CD4-positive, alpha-beta T cell (primary cell): ENCODE data around the gene COL11A1. TPM values are rescaled to one million over a fixed set of nuclear protein-coding genes. Genes with fewer than 3 reads are reported as not detected.

Experiments used
- ATAC-seq: fragments of 200-7000 bp; cut with Tn5 transposase; one replicate; pipeline ENCODE4 v1.10.0; 2022; ENCODE audit warnings: mild to moderate bottlenecking; ENCODE audit not compliant: poor library complexity
- CTCF ChIA-PET: fragments of 350-600 bp; sonication (Branson Sonifier 250); formaldehyde crosslinking; loops from one replicate; lab custom pipeline; 2021; ENCODE audit warnings: antibody characterized with exemption, inconsistent platforms; lab: Charles Lee
- POLR2A ChIA-PET: fragments of 350-600 bp; sonication (Branson Sonifier 250); formaldehyde crosslinking; loops from one replicate; lab custom pipeline; 2021; ENCODE audit warnings: antibody characterized with exemption, inconsistent platforms; lab: Charles Lee
- DNase-seq, 14 experiments: peaks; one replicate each; pipeline ENCODE4 v3.0.0-alpha.2; 2013 to 2020; ENCODE audit warnings: mixed read lengths in 2 of 14
- H3K27ac ChIP-seq, 2 donors: one replicate each; pipeline versions ENCODE4 v1.5.1 to v1.7.0; 2013; ENCODE audit warnings: low read length in 2 of 2, low read depth in 1 of 2, mild to moderate bottlenecking in 1 of 2
- H3K27me3 ChIP-seq, 2 experiments: 1 replicate in 1 of 2; 2 replicates in 1 of 2; pipeline versions ENCODE4 v1.6.1 to v1.7.0; 2013; ENCODE audit warnings: low read length in 2 of 2, control low read depth in 1 of 2, mild to moderate bottlenecking in 1 of 2, moderate library complexity in 1 of 2; ENCODE audit not compliant: insufficient read depth in 2 of 2, control insufficient read depth in 1 of 2
- H3K36me3 ChIP-seq: one replicate; pipeline ENCODE4 v1.6.1; 2013; ENCODE audit warnings: low read length, control low read depth; ENCODE audit not compliant: insufficient read depth
- H3K4me1 ChIP-seq: one replicate; pipeline ENCODE4 v1.6.1; 2013; ENCODE audit warnings: low read length, control low read depth; ENCODE audit not compliant: insufficient read depth
- H3K4me3 ChIP-seq: one replicate; pipeline ENCODE4 v1.5.1; 2013; ENCODE audit warnings: mild to moderate bottlenecking, low read length, moderate library complexity
- H3K9me3 ChIP-seq, 2 experiments: 1 replicate in 1 of 2; 2 replicates in 1 of 2; pipeline versions ENCODE4 v1.6.1 to v1.7.0; 2013; ENCODE audit warnings: low read length in 2 of 2, mild to moderate bottlenecking in 2 of 2, control low read depth in 1 of 2, moderate library complexity in 1 of 2; ENCODE audit not compliant: control insufficient read depth in 1 of 2, insufficient read depth in 1 of 2
- H3K27ac Mint-ChIP-seq: one replicate; pipeline ENCODE4 v1.8.0; 2020; ENCODE audit warnings: mixed read lengths
- H3K27me3 Mint-ChIP-seq: one replicate; pipeline ENCODE4 v1.8.0; 2021; ENCODE audit warnings: mixed read lengths
- H3K36me3 Mint-ChIP-seq: one replicate; pipeline ENCODE4 v1.8.0; 2021; ENCODE audit warnings: low read depth, mixed read lengths
- H3K4me1 Mint-ChIP-seq: one replicate; pipeline ENCODE4 v1.8.0; 2021; ENCODE audit warnings: low read depth, mixed read lengths
- H3K4me3 Mint-ChIP-seq: one replicate; pipeline ENCODE4 v1.8.0; 2020; ENCODE audit warnings: mild to moderate bottlenecking, mixed read lengths
- H3K9me3 Mint-ChIP-seq: one replicate; pipeline ENCODE4 v1.8.0; 2020; ENCODE audit warnings: mixed read lengths
- CTCF ChIP-seq: fragments of 200-600 bp; IDR thresholded peaks from one replicate; pipeline ENCODE4 v1.8.0; 2022; ENCODE audit warnings: antibody characterized with exemption, mild to moderate bottlenecking
- intact Hi-C, 2 experiments: fragments of 100-400 bp; cut with DNase I in 1 of 2; cut with micrococcal nuclease in 1 of 2; formaldehyde crosslinking; loops; one replicate each; pipeline versions ENCODE4 v1.15.1 to v1.9.0; 2023 to 2025; cut with DNase I, micrococcal nuclease
- total RNA-seq, 174 experiments: library from RNA in 2 of 174; stranded (reverse) in 2 of 174; gene quantifications; one replicate each; pipeline ENCODE4 v1.2.3 and lab custom pipeline; 2021 to 2026

The COL11A1 gene
- total RNA-seq, 2 experiments from 2014 or later: not detected

- Mint-ChIP-seq H3K9me3 (no peaks in the 10 kb centered on the region), H3K4me3 (no peak overlapping the region), H3K27me3 (peaks cover 36% of the 10 kb centered on the region), H3K4me1 (peaks cover 13% of the 10 kb centered on the region), H3K27ac (no peak overlapping the region), H3K36me3 (no peaks in the 10 kb centered on the region)
- no peak for DNase-seq
- Histone ChIP-seq H3K36me3 (no peaks in the 10 kb centered on the region), H3K4me3 (no peak overlapping the region), H3K4me1 (peaks cover 2% of the 10 kb centered on the region), H3K9me3 (peaks cover 0 to 15% of the 10 kb centered on the region in 2 experiments), H3K27ac (no peak overlapping the region), H3K27me3 (peaks cover 6 to 29% of the 10 kb centered on the region in 2 experiments)
- ChIA-PET POLR2A (no interaction called here), CTCF (no interaction called here)
- no peak for TF ChIP-seq CTCF
- ATAC-seq: no peak
- intact Hi-C loops: no loop called here
Measured at GRCh38 chr1:103107741-103108375, 464 bp downstream of the COL11A1 start.

GRCh38 chr1:103106426-103107341 is 1.6 kb downstream of the COL11A1 start:
- no peaks in the 10 kb centered on the region for H3K36me3 Mint-ChIP-seq
- intact Hi-C loops: no loop called here
- ATAC-seq (no peak), DNase-seq (peak in 2 of 14 experiments; percentile 1)
- peaks cover 6 to 29% of the 10 kb centered on the region in 2 experiments for H3K27me3 ChIP-seq
- H3K4me3 ChIP-seq: no peak overlapping the region
- H3K4me1 ChIP-seq: peaks cover 2% of the 10 kb centered on the region
- ChIA-PET POLR2A (no interaction called here), CTCF (no interaction called here)
- no peak for TF ChIP-seq CTCF
- H3K27me3 Mint-ChIP-seq: peaks cover 36% of the 10 kb centered on the region
- no peak overlapping the region for H3K27ac Mint-ChIP-seq
- no peak overlapping the region for H3K27ac ChIP-seq
- H3K4me1 Mint-ChIP-seq: peaks cover 13% of the 10 kb centered on the region
- H3K4me3 Mint-ChIP-seq: peak overlapping the region; percentile 20
- no peaks in the 10 kb centered on the region for H3K36me3 ChIP-seq
- H3K9me3 Mint-ChIP-seq: no peaks in the 10 kb centered on the region
- H3K9me3 ChIP-seq: peaks cover 0 to 15% of the 10 kb centered on the region in 2 experiments

GRCh38 chr1:103101399-103101798 is 6.9 kb downstream of the COL11A1 start:
- H3K36me3 ChIP-seq: no peaks in the 10 kb centered on the region
- no peak overlapping the region for H3K4me3 Mint-ChIP-seq
- peaks cover 4% of the 10 kb centered on the region for H3K27me3 Mint-ChIP-seq
- no peaks in the 10 kb centered on the region for H3K4me1 ChIP-seq
- no peak overlapping the region for H3K4me3 ChIP-seq
- H3K27me3 ChIP-seq: peaks cover 0 to 8% of the 10 kb centered on the region in 2 experiments
- H3K9me3 ChIP-seq: no peaks in the 10 kb centered on the region
- intact Hi-C loops: no loop called here
- no peak for TF ChIP-seq CTCF
- no peaks in the 10 kb centered on the region for H3K36me3 Mint-ChIP-seq
- no peak overlapping the region for H3K27ac Mint-ChIP-seq
- ATAC-seq (no peak), DNase-seq (no peak)
- H3K27ac ChIP-seq: no peak overlapping the region
- H3K4me1 Mint-ChIP-seq: peaks cover 2% of the 10 kb centered on the region
- peaks cover 2% of the 10 kb centered on the region for H3K9me3 Mint-ChIP-seq
- ChIA-PET CTCF (no interaction called here), POLR2A (no interaction called here)
